Adipocyte (in vitro differentiated cells): ENCODE results near the gene MESP2.

Experiments used
- DNase-seq: peaks from one replicate; pipeline ENCODE4 v3.0.0-alpha.2; 2015; ENCODE audit warnings: low read depth
- H3K27me3 ChIP-seq: replicated peaks from 2 replicates; pipeline ENCODE4 v1.7.0; 2013; ENCODE audit warnings: mild to moderate bottlenecking, low read length, moderate library complexity; ENCODE audit not compliant: control insufficient read depth, insufficient read depth
- H3K36me3 ChIP-seq: 2 replicates; pipeline ENCODE4 v1.7.0; 2013; ENCODE audit warnings: low read length, mild to moderate bottlenecking, moderate library complexity; ENCODE audit not compliant: control insufficient read depth, insufficient read depth, severe bottlenecking
- H3K4me1 ChIP-seq: 2 replicates; pipeline ENCODE4 v1.7.0; 2013; ENCODE audit warnings: mild to moderate bottlenecking, low read length, moderate library complexity; ENCODE audit not compliant: control insufficient read depth, insufficient read depth
- H3K4me3 ChIP-seq: 2 replicates; pipeline ENCODE4 v1.7.0; 2013; ENCODE audit warnings: mild to moderate bottlenecking, low read length, moderate library complexity
- H3K9ac ChIP-seq: 2 replicates; pipeline ENCODE4 v1.7.0; 2013; ENCODE audit warnings: mild to moderate bottlenecking, low read length, moderate library complexity
- H3K9me3 ChIP-seq: 2 replicates; pipeline ENCODE4 v1.7.0; 2013; ENCODE audit warnings: mild to moderate bottlenecking, low read length, moderate library complexity; ENCODE audit not compliant: control insufficient read depth

Gene MESP2

GRCh38 chr15:89805241-89806209, 29.4 kb downstream of the MESP2 start:
- Histone ChIP-seq H3K36me3 (peaks cover 82% of the 10 kb centered on the region), H3K4me1 (peaks cover 23% of the 10 kb centered on the region), H3K9ac (no peak overlapping the region), H3K4me3 (no peak overlapping the region), H3K27me3 (no peaks in the 10 kb centered on the region), H3K9me3 (no peaks in the 10 kb centered on the region)
- DNase-seq: no peak

DNA sequence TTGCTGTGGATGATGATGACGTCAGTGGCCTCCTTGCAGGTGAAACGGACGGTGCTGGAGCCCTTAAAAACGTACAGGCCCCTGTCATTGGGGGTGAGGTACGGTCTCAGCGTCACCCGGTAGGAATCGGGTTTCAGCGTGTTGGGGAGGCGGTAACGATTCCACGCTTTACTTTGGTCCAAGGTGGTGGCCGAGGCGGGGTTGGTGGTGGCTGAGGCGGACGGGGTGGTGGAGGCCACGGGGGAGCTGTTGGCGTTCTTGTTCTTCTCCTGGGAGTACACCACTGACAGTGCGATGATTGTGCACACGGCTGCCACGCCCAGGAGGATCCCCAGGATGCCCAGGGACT, 30.1 kb downstream of the MESP2 start:
- Histone ChIP-seq H3K27me3 (no peaks in the 10 kb centered on the region), H3K36me3 (peaks cover 79% of the 10 kb centered on the region), H3K9me3 (no peaks in the 10 kb centered on the region), H3K9ac (no peak overlapping the region), H3K4me1 (peaks cover 28% of the 10 kb centered on the region), H3K4me3 (no peak overlapping the region)
- DNase-seq: no peak

GRCh38 chr15:89806559-89807550, 30.7 kb downstream of the MESP2 start:
- H3K9me3 ChIP-seq: no peaks in the 10 kb centered on the region
- H3K4me3 ChIP-seq: no peak overlapping the region
- no peak overlapping the region for H3K9ac ChIP-seq
- DNase-seq: no peak
- H3K36me3 ChIP-seq: peaks cover 73% of the 10 kb centered on the region
- peaks cover 32% of the 10 kb centered on the region for H3K4me1 ChIP-seq
- H3K27me3 ChIP-seq: no peaks in the 10 kb centered on the region

GRCh38 chr15:89807689-89808088, 31.6 kb downstream of the MESP2 start:
- H3K9me3 ChIP-seq: no peaks in the 10 kb centered on the region
- H3K36me3 ChIP-seq: peaks cover 65% of the 10 kb centered on the region
- H3K27me3 ChIP-seq: no peaks in the 10 kb centered on the region
- H3K4me3 ChIP-seq: no peak overlapping the region
- H3K9ac ChIP-seq: no peak overlapping the region
- peaks cover 41% of the 10 kb centered on the region for H3K4me1 ChIP-seq
- no peak for DNase-seq

DNA sequence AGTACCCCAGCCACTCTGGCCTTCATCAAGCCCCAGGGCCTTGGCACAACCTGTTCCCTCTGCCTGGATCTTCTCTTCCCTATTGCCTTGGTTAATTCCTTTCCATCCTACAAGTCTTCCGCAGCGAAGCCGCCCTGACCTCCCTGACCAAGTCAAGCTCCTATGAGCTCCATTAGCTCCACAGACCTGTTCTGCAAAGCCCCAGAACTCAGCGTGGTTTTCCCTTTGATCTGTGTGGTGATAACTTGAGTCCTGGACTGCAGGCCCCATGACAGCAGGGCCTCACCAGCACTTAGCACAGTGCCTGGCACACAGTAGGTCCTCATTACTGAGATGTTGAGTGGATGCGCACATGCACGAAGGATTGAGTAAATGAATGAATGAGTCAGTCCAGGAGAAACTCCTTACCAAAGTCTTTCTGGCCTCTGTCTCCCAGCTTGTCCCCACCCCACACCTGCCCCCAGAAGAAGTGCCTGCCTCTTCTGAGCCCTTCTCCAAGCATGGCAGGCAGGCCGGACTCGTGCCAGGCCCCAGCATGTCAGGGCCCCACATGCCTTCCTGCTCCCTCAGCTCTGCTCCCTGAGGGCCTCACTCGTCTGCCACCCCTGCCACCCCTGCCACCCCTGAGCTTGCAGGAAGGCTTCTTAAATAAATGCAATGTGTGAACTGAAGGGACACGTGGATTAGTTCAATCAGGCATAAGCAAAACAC, 32.2 kb downstream of the MESP2 start:
- Histone ChIP-seq H3K4me1 (peaks cover 42% of the 10 kb centered on the region), H3K4me3 (no peak overlapping the region), H3K27me3 (no peaks in the 10 kb centered on the region), H3K9me3 (no peaks in the 10 kb centered on the region), H3K9ac (peak overlapping the region; percentile 35), H3K36me3 (peaks cover 58% of the 10 kb centered on the region)
- no peak for DNase-seq

- Histone ChIP-seq H3K27me3 (no peaks in the 10 kb centered on the region), H3K36me3 (peaks cover 49% of the 10 kb centered on the region), H3K4me1 (peaks cover 42% of the 10 kb centered on the region), H3K9ac (peak overlapping the region; percentile 35), H3K4me3 (no peak overlapping the region), H3K9me3 (no peaks in the 10 kb centered on the region)
- DNase-seq: no peak
Measured at GRCh38 chr15:89809093-89809786, 33.1 kb downstream of the MESP2 start.

GRCh38 chr15:89809787-89810148, 33.6 kb downstream of the MESP2 start:
- Histone ChIP-seq H3K4me3 (no peak overlapping the region), H3K36me3 (peaks cover 44% of the 10 kb centered on the region), H3K9ac (peak overlapping the region; percentile 35), H3K27me3 (no peaks in the 10 kb centered on the region), H3K9me3 (no peaks in the 10 kb centered on the region), H3K4me1 (peaks cover 42% of the 10 kb centered on the region)
- no peak for DNase-seq

GRCh38 chr15:89810837-89811236, 34.7 kb downstream of the MESP2 start:
- no peak for DNase-seq
- H3K9me3 ChIP-seq: no peaks in the 10 kb centered on the region
- H3K4me1 ChIP-seq: peaks cover 47% of the 10 kb centered on the region
- H3K36me3 ChIP-seq: peaks cover 33% of the 10 kb centered on the region
- no peaks in the 10 kb centered on the region for H3K27me3 ChIP-seq
- H3K4me3 ChIP-seq: no peak overlapping the region
- peak overlapping the region; percentile 3 for H3K9ac ChIP-seq

DNA sequence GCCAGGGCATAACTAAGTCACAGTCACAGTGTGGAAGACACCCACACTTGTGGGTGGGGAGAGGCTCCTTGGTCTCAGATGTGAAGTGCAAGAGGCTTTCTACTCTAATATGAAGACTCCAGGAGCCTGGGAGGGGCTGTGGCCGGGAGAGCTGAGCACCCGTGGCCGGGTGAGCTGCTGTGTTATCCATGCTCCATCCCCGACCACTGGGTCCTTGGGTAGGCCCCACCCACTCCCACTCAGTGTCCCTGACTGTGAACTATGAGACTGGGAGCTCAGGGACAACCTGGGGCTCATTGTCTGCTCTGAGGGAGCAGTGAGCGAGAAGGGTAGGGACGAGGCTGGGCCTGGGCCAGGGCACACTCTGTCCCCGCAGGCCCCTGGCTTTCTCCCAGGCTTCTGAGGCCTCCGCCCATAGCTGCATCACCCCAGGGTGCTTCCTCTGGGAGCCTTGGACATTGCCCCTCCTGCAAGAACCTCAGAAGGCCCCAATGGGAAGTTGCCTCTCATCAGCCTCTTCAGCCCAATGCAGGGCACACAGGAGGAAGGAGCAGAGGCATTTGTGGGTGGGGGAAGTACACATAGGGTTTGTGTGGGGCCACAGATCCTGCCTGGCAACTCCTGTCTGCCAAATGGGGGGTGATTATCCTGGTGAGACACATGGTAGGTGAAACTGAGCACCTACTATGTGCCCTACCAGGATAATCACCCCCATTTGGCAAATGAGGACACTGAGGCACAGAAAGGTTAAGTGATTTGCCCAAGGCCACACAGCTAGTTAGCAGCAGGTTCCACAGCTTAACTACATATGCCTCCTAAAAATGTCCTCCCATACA, 36.1 kb downstream of the MESP2 start:
- peaks cover 39% of the 10 kb centered on the region for H3K4me1 ChIP-seq
- no peaks in the 10 kb centered on the region for H3K27me3 ChIP-seq
- H3K9ac ChIP-seq: peak overlapping the region; percentile 98
- DNase-seq: no peak
- no peaks in the 10 kb centered on the region for H3K9me3 ChIP-seq
- peak overlapping the region; percentile 95 for H3K4me3 ChIP-seq
- H3K36me3 ChIP-seq: peaks cover 19% of the 10 kb centered on the region

GRCh38 chr15:89812847-89813320, 36.8 kb downstream of the MESP2 start:
- no peak for DNase-seq

More at GRCh38 chr15:89812847-89813320, 36.8 kb downstream of the MESP2 start:
- H3K4me1 ChIP-seq: peaks cover 39% of the 10 kb centered on the region
- no peaks in the 10 kb centered on the region for H3K27me3 ChIP-seq
- peak overlapping the region; percentile 95 for H3K4me3 ChIP-seq
- H3K9me3 ChIP-seq: no peaks in the 10 kb centered on the region
- H3K36me3 ChIP-seq: peaks cover 19% of the 10 kb centered on the region
- H3K9ac ChIP-seq: peak overlapping the region; percentile 98
